COLO668 (cell line): Measurements from ENCODE around the gene STRN4.
"Not testable (repeated sequence)": the region's sequence is repeated elsewhere in the genome, so short reads cannot be mapped to it uniquely, and the experiment has no call there.

Source experiments
- DNase-seq: peaks from one replicate; lab custom pipeline; 2025; ENCODE audit not compliant: unreplicated experiment; lab: John Stamatoyannopoulos, UW

Gene STRN4

DNA sequence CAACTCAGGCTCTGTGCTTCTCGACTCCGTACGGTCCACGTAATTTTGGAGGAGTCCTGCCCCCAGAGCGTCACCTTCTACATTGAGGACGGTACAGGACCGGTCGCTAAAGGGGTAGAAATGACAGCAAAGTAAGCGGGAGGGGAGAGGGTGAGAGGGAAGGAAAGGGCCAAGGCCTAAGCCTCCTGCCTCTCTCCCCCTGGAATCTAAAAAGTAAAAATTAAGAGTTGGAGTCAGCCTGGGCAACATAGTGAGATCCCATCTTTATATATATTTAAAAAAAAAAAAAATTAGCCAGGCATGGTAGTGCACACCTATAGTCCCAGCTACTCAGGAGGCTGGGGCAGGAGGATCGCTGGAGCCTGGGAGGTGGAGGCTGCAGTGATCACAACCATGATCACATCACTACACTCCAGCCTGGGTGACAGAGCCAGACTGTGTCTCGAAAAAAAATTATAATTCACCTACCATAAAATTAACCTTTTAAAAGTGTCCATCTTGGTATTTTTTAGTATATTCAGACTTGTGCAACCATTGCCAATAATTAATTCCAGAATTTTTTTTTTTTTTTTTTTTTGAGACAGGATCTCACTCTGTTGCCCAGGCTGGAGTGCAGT lies 29.5 kb upstream of the STRN4 start:
- DNase-seq: no peak

DNA sequence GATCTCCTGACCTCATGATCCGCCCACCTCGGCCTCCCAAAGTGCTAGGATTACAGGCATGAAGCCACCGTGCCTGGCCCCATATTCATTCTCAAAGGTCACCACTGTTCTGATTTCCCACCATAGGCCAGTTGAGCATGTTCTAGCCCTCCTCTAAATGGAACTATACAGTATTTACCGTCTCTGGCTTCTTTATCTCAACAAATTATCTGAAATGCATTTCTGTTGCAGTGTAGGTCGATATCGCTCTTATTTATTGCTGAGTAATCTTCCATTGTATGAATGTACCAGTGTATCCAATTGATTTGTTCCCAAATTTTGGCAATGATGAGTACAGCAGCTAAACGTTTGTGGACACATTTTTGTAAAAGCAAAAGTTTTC lies 26.8 kb upstream of the STRN4 start:
- DNase-seq: no peak

DNA sequence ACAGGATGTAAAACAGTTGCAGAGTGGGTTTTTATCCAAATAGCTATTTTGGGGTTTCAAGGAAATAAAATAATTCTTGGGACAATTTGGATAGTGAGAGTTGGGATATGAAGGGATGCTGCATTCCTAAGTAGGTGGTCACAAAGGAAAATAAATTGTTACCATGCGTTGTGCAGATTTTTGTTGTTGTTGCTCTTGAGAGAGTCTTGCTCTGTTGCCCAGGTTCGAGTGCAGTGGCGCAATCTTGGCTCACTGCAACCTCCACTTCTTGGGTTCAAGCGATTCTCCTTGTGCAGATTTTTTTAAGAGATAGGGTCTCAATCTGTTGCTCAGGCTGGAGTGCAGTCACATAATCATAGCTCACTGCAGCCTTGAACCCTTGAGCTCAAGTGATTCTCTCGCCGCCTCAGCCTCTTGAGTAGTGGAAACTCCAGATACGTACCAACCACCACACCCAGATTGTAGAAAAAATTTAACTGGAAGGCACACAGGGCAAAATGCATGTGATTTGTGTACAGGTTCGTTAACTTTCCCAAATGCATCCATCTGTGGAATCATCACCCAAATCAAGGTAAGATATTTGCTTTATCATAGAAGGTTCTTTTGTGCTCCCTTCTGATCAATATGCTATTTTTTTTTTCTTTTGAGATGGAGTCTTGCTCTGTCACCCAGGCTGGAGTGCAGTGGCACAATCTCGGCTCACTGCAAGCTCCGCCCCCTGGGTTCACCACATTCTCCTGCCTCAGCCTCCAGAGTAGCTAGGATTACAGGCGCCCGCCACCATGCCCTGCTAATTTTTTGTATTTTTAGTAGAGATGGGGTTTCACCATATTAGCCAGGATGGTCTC lies 26.1 kb upstream of the STRN4 start:
- DNase-seq: no peak

DNA sequence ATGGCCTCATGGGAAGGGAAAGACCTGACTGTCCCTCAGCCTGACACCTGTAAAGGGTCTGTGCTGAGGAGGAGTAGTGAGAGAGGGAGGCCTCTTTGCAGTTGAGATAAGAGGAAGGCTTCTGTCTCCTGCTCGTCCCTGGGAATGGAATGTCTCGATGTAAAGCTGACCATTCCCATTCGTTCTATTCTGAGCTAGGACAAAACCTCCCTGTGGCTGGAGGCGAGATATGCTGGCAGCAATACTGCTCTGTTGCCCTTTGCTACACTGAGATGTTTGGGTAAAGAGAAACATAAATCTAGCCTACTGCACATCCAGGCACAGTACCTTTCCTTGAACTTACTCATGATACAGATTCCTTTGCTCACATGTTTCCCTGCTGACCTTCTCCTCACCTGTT lies 22.5 kb upstream of the STRN4 start:
- DNase-seq: not testable (repeated sequence)

DNA sequence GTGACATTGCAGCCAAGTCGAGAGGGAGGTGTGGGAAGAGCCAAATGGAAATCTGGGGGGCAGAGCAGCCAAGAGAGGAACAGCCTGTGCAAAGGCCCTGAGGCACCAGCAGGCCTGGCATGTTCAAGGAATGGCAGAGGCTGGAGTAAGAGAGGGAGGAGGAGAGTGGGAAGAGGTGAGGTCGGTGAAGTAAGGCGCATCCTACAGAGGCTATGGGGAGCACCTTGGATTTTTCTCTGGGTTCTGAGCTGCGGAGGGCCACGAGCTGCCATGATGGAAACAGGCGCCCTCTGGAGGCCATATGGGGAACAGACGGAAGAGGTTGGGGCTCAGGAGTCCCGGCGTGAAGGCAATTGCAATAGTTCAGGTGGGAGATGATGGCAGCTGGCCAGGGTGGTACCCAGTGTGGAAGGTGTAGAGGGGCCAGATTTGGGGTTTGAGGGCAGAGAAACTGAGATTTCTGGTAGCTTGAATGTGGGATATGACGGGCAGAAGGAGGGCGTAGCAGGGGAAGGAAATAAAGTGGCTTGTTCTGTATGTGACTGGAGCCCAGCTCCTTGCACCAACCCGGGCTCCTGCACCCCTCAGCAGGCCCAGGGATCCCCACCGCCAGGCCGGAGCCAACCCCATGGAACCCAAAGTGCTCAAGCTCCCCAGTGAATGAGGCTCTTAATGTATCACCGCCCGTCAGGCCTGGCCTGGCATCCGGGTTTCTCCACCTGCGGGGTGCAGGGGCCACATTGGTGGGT lies 20.5 kb upstream of the STRN4 start:
- peak; percentile 43 for DNase-seq

DNA sequence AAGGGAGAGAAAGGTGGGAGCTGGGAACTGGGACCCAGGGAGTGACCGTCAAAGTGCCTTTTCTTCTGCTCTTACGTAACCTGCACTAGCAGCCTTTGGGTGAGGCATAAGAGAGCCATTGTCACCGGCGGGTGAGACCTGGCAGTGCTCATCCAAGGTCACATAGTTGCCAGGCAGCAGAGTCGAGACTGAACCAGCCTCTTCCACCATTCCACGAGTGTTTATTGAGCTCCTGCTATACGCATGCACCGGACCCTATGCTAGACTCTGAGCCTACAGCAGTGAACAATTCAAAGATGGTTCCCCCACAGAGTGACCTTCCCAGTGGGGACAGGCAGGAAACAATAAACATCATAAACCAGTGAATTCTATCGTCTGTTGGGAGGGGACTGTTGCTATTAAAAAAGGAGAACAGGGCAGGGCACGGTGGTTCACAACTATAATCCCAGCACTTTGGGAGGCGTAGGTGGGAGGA lies 18.6 kb upstream of the STRN4 start:
- no peak for DNase-seq

DNA sequence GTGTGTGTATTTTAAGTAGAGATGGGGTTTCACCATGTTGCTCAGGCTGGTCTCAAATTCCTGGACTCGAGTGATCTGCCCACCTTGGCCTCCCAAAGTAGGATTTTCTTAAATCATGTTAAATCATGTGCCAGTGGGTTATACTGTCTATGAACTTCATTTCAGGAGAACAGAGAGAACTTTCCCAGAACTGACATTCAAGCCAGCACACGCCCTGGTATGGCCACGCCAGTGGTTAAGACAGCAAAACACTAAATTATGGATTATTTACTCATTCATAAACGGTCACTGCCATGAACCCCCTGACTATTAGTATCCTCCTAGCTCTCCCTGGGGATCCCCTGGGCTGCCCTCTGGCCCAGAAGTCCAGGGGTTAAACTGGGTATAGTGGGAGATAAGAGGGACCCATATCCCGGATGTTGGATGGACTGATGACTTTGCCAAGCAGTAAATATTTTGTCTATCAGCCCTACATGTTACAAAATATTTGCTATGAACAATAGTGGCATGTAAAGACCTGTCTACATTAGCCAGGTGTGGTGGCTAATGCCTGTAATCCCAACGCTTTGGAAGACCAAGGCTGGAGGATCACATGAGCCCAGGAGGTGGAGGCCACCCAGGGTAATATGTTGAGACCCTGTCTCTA lies 16.1 kb upstream of the STRN4 start:
- peak; percentile 13 for DNase-seq

DNA sequence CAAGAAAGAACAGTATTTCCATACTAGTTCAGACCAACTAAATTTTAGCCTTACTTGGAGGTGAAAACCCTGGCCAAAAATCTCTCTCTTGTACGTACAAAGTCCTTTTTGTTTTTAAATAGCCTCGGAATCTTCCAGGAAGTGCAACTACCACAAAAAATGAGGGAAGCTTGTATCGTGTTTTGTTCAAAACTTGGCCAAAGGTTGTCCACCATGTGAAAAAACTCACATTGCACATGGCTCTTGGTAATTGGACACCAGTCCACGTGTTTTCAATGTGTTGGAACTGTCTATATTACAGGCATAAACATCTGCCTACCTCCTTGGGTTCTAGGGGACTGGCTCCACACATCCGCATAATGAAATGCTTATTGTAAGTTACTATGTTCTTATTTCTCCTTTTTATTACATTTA lies 15.2 kb upstream of the STRN4 start:
- no peak for DNase-seq

DNA sequence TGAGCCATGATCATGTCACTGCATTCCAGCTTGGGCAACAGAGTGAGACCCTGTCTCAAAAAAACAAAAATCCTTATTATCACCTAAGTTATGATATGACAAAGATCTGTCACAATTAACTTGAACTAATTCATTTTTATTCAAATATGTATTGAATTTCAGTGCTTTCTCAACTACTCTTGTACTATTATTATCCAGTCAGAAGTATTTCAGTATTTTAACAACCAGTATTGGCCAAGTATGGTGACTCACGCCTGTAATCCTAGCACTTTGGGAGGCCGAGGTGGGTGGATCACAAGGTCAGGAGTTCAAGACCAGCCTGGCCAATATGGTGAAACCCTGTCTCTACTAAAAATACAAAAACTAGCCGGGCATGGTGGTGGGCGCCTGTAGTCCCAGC lies 14.6 kb upstream of the STRN4 start:
- not testable (repeated sequence) for DNase-seq

DNA sequence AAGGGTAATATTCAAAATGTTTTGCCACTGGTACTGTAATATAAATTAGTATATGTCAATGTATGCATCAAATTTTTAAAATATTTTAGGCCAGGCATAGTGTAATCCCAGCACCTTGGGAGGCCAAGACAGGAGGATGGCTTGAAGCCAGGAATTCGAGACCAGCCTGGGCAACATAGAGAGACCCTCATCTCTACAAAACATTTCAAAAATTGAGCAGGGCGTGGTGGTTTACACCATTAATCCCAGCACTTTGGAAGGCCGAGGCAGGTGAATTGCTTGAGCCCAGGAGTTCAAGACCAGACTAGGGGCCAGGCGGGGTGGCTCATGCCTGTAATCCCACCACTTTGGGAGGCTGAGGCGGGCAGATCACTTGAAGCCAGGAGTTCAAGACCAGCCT lies 14.1 kb upstream of the STRN4 start:
- no peak for DNase-seq

DNA sequence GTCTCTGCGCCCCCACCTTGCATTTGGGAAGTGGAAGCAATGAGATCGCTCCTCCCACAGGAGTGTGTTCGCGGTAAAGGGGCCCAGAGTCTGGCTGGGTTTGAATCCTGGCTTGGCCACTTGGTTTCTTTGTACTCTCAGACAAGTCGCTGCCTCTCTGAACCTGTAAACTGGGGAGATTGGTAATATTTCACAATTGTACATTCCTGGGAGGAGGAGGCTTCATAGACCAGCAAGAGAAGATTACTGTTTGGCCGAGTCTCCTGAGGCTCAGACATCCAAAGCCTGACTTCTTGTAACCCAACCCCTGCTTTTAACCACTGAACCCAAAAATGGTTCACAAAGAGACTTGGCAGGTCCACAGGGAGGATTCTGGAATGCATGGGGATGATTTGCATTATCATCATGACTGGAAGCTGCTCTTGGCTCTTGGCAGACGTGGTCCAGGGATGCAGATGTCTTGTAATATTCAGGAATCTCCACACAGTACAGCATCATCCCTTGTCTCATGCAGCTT lies 13.6 kb upstream of the STRN4 start:
- DNase-seq: no peak

DNA sequence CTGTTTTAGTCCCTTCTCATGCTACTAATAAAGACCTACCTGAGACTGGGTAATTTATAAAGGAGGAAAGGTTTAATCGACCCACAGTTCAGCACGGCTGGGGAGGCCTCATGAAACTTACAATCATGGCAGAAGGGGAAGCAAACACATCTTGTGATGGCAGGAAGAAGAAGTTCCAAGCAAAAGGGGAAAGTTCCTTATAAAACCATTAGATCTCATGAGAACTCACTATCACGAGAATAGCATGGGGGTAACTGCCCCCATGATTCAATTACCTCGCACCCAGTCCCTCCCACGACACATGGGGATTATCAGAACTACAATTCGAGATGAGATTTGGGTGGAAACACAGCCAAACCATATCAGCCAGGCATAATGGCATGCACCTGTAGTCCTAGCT lies 13.0 kb upstream of the STRN4 start:
- DNase-seq: no peak

DNA sequence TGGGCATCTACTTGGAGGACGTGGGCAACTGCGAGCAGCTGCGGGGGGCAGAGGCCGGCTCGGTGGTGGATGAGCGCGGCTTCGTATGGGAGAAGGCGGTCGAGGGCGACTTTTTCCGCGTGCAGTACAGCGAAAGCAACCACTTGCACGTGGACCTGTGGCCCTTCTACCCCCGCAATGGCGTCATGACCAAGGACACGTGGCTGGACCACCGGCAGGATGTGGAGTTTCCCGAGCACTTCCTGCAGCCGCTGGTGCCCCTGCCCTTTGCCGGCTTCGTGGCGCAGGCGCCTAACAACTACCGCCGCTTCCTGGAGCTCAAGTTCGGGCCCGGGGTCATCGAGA lies 10.3 kb upstream of the STRN4 start:
- DNase-seq: no peak

DNA sequence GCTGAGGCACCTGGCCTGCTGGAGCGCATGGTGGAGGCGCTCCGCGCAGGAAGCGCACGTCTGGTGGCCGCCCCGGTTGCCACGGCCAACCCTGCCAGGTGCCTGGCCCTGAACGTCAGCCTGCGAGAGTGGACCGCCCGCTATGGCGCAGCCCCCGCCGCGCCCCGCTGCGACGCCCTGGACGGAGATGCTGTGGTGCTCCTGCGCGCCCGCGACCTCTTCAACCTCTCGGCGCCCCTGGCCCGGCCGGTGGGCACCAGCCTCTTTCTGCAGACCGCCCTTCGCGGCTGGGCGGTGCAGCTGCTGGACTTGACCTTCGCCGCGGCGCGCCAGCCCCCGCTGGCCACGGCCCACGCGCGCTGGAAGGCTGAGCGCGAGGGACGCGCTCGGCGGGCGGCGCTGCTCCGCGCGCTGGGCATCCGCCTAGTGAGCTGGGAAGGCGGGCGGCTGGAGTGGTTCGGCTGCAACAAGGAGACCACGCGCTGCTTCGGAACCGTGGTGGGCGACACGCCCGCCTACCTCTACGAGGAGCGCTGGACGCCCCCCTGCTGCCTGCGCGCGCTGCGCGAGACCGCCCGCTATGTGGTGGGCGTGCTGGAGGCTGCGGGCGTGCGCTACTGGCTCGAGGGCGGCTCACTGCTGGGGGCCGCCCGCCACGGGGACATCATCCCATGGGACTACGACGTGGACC lies 9.7 kb upstream of the STRN4 start:
- no peak for DNase-seq

DNA sequence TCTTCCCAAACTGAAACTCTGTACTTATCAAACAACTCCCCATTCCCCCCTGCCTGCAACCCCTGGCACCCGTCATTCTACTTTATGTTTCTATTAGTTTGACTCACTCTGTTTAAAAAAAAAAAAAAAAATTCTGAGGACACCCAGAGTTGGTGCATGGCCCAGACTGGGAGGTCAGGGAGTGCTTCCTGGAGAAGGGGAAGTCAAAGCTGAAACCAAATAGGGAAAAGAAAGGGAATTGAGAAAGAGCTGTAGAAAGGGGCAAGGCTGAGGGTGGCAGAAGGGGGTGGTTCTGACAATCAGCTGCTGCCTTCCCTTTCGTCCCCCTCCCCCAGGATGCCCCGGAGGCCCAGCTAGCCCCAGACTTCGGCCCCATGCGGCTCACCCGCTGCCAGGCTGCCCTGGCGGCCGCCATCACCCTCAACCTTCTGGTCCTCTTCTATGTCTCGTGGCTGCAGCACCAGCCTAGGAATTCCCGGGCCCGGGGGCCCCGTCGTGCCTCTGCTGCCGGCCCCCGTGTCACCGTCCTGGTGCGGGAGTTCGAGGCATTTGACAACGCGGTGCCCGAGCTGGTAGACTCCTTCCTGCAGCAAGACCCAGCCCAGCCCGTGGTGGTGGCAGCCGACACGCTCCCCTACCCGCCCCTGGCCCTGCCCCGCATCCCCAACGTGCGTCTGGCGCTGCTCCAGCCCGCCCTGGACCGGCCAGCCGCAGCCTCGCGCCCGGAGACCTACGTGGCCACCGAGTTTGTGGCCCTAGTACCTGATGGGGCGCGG lies 9.0 kb upstream of the STRN4 start:
- no peak for DNase-seq

DNA sequence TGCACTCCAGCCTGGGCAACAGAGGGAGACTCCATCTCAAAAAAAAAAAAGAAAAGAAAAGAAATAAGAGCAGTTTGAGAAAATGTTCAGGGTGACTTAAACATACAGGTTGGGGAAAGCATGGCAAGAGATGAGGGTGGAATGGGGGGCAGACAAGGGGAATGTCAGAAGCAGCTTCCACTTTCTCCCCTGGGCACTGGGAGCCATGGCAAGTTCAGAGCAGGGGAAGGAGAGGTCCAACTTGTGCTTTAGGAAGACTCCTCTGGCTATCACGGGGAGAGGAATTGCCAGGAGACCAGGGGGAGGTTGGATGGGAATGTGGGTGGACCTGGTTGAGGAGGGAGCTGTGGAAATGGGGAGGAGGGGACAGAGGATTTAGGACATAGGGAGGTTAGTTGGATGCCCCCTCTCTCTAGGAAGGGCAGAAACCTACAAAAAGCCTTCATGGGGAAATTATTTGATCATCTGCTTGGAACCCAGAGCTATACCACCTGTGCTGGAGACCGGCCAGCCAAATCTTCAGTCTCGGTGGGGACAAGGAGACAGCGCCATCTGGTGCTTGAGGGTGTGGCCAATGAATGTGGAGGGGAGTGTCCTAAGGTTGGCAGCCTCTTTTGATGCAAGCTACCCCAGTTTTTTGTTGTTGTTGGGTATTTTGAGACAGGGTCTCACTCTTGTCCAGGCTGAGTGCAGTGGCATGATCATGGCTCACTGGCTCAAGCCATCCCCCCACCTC lies 7.3 kb upstream of the STRN4 start:
- peak; percentile 45 for DNase-seq

DNA sequence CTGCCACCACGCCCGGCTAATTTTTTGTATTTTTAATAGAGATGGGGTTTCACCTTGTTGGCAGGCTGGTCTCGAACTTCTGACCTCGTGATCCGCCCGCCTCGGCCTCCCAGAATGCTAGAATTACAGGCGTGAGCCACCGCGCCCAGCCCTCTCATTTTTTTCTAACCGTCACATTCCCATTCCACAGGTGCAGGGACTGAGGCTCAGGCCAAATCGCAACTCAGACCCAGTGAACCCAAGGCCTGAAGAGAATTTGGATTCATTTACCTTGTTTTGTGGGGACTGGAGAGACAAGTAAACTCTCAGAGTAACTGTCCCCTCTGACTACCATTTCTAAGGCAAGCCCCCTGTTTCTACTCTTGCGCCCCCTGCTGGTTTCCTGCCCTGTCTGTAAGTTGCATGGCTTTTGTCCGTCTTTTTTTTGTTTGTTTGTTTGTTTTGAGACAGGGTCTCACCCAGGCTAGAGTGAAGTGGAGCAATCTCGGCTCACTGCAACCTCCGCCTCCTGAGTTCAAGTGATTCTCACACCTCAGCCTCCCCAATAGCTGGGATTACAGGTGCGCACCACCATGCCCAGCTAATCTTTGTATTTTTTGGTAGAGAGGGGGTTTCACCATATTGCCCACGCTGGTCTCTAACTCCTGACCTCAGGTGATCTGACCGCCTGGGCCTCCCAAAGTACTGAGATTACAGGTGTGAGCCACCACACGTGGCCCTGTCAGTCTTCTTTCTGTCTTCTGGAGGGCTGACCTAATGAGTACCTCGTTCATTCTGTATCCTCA lies 2.3 kb upstream of the STRN4 start:
- peak; percentile 65 for DNase-seq

DNA sequence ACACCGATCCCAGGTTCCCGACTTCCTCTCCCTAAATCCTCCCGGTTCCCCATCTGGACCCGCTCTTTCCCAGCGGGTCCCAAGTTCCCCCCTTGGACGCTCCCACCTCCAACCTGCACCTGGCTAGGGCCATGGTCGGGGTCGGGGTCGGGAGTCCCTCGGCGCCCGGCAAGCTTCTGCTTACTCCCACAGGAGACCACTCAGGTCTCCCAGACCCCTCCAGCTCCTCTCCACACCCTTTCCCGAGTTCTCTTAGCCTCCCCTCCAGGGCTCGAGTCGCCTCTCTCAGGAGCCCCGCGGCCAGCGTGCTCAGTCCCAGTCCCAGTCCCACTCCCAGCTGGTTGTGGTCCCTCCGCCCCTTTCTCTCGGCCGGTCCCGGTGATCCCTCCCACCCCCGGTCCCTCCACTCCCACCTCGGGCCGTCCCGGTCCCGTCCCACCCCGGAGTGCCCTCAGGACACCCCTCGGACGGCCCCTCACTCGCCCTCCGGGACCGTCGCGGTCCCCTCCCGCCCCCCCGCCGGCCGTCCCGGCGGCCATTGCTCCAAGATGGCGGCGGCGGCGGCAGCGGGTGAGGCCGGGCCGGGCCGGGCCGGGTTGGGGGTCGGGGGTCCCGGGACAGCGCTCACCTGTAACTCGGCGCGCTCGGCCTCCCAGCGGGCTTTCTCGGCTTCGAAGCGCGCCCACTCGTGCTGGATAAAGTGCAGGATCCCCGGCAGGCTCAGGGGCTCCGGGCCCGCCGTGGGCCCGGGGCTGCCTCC lies 549 bp downstream of the STRN4 start, which contains the start of gene FKRP:
Gene FKRP (plus strand): TSS at position 537 of the 760 bp plus-strand sequence. CDS start 9,394 bp downstream, outside the sequence.
- peak; percentile 44 for DNase-seq
